GM12872 (cell line): ENCODE results near the gene LDLRAD4.

Experiments
- CTCF ChIP-seq: IDR thresholded peaks from 3 replicates; pipeline ENCODE4 v1.5.1; 2011; ENCODE audit warnings: low read depth, mild to moderate bottlenecking, low read length, moderate library complexity; ENCODE audit not compliant: insufficient read depth

LDLRAD4 gene

GRCh38 chr18:13536578-13536977 is 318.0 kb downstream of the LDLRAD4 start:
- TF ChIP-seq CTCF = no peak

GRCh38 chr18:13537022-13537780 is 318.6 kb downstream of the LDLRAD4 start:
- no peak for TF ChIP-seq CTCF

- no peak for TF ChIP-seq CTCF
These were observed 320.1 kb downstream of the LDLRAD4 start for GRCh38 chr18:13538630-13539029.

- no peak for TF ChIP-seq CTCF
These were observed 320.5 kb downstream of the LDLRAD4 start for GRCh38 chr18:13539050-13539449.

GRCh38 chr18:13539843-13540476 is 321.4 kb downstream of the LDLRAD4 start:
- no peak for TF ChIP-seq CTCF

- TF ChIP-seq CTCF = no peak
These were observed 322.1 kb downstream of the LDLRAD4 start for GRCh38 chr18:13540477-13541182.
